ENCODE results near the gene ATP9A.
"Not testable (repeated sequence)": the region's sequence is repeated elsewhere in the genome, so short reads cannot be mapped to it uniquely, and the experiment has no call there.

The ATP9A gene

GRCh38 chr20:51767867-51768758 is at the start of gene ATP9A:
Gene ATP9A (minus strand): TSS chr20:51768390. CDS start chr20:51768369, 21 bp downstream.
- in situ Hi-C loops (cut with HindIII; ENCODE audit: low sequenced_read_pairs) = no loop called here

- in situ Hi-C loops (cut with HindIII; ENCODE audit: low sequenced_read_pairs) = not testable (repeated sequence)
Observed at GRCh38 chr20:51816856-51817255, 48.7 kb upstream of the ATP9A start.

GRCh38 chr20:51815383-51816076 is 47.3 kb upstream of the ATP9A start:
- in situ Hi-C loops (cut with HindIII; ENCODE audit: low sequenced_read_pairs) = no loop called here

GRCh38 chr20:51812861-51813260 is 44.7 kb upstream of the ATP9A start:
- in situ Hi-C loops (cut with HindIII; ENCODE audit: low sequenced_read_pairs) = loop anchor here (5.0 kb wide), 2 partner anchors 34 to 74 kb away; no protein-coding TSS in a partner anchor

GRCh38 chr20:51811514-51812128 is 43.4 kb upstream of the ATP9A start:
- in situ Hi-C loops (cut with HindIII; ENCODE audit: low sequenced_read_pairs) = loop anchor here (5.0 kb wide), 2 partner anchors 36 to 76 kb away; no protein-coding TSS in a partner anchor

GRCh38 chr20:51811042-51811355 is 42.8 kb upstream of the ATP9A start:
- in situ Hi-C loops (cut with HindIII; ENCODE audit: low sequenced_read_pairs) = loop anchor here (5.0 kb wide), 2 partner anchors 36 to 76 kb away; no protein-coding TSS in a partner anchor

- in situ Hi-C loops (cut with HindIII; ENCODE audit: low sequenced_read_pairs) = loop anchor here (5.0 kb wide), 2 partner anchors 37 to 77 kb away; no protein-coding TSS in a partner anchor
Observed at GRCh38 chr20:51810155-51811041, 42.2 kb upstream of the ATP9A start.

- in situ Hi-C loops (cut with HindIII; ENCODE audit: low sequenced_read_pairs) = no loop called here
Observed at GRCh38 chr20:51807720-51808250, 39.6 kb upstream of the ATP9A start.

- in situ Hi-C loops (cut with HindIII; ENCODE audit: low sequenced_read_pairs) = no loop called here
Observed at GRCh38 chr20:51804754-51805153, 36.6 kb upstream of the ATP9A start.

- in situ Hi-C loops (cut with HindIII; ENCODE audit: low sequenced_read_pairs) = no loop called here
Observed at GRCh38 chr20:51803148-51803854, 35.1 kb upstream of the ATP9A start.

GRCh38 chr20:51802170-51802751 is 34.1 kb upstream of the ATP9A start, which contains the start of gene SALL4:
Gene SALL4 (minus strand): TSS chr20:51802521. CDS start chr20:51802408, 113 bp downstream.
- in situ Hi-C loops (cut with HindIII; ENCODE audit: low sequenced_read_pairs) = no loop called here

- in situ Hi-C loops (cut with HindIII; ENCODE audit: low sequenced_read_pairs) = no loop called here
Observed at GRCh38 chr20:51801823-51802123, 33.6 kb upstream of the ATP9A start.

GRCh38 chr20:51801122-51801822 is 33.1 kb upstream of the ATP9A start:
- in situ Hi-C loops (cut with HindIII; ENCODE audit: low sequenced_read_pairs) = no loop called here

- in situ Hi-C loops (cut with HindIII; ENCODE audit: low sequenced_read_pairs) = no loop called here
Observed at GRCh38 chr20:51800872-51801121, 32.6 kb upstream of the ATP9A start.

GRCh38 chr20:51800060-51800871 is 32.1 kb upstream of the ATP9A start:
- in situ Hi-C loops (cut with HindIII; ENCODE audit: low sequenced_read_pairs) = no loop called here

GRCh38 chr20:51799401-51799860 is 31.2 kb upstream of the ATP9A start:
- in situ Hi-C loops (cut with HindIII; ENCODE audit: low sequenced_read_pairs) = loop anchor here (5.0 kb wide), 3 partner anchors 62 to 152 kb away; no protein-coding TSS in a partner anchor

- in situ Hi-C loops (cut with HindIII; ENCODE audit: low sequenced_read_pairs) = loop anchor here (5.0 kb wide), 3 partner anchors 60 to 150 kb away; no protein-coding TSS in a partner anchor
Observed at GRCh38 chr20:51797357-51798025, 29.3 kb upstream of the ATP9A start.

All from endothelial cell of hepatic sinusoid (primary cell).